HG03469 (cell line): ENCODE data around the gene HOXA1.

ENCODE experiments used
- ATAC-seq: cut with Tn5 transposase; IDR thresholded peaks from one replicate; pipeline ENCODE4 v1.9.1; 2021; ENCODE audit warnings: mild to moderate bottlenecking, moderate library complexity, moderate number of reproducible peaks; ENCODE audit not compliant: unreplicated experiment

The HOXA1 gene

DNA sequence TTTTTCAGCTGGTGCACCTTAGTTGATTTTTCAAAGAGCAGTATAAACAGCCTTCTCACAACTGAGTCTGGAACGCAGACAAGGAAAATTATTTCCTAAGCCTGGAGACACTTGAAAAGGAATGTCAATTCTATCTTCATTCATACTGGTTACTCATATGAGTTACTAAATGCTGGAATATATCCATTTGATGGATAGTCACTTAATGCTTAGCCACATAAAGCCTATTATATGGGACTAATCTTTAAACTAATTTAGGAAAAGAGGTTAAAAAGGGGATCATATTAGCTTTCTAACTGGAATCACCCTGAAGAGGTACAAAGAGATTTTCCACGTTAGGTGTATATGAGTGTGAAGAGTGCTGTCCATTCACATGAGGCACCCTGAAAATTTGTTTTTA lies 36.4 kb upstream of the HOXA1 start:
- ATAC-seq = no peak

DNA sequence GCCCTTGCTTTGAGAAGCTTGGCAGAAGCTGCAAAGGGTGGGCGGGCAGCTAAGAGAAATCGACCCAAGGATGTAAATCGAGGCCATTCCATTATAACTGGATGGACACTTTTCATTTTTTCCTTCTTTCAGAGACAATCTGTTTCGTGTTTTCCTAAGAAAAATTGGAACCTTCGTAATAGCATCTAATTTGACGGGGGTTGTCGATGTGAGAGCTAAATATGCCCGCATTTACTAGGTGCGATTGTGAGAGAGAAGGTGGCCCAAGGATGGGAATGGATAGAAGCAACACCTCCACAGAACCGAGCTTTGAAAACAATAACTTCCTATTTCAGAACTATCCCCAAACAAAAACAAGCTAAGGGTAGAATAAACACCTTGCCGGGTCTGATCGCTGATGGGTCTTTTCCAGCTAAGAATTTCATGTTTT lies 35.6 kb upstream of the HOXA1 start:
- no peak for ATAC-seq

GRCh38 chr7:27130540-27131389 lies 35.0 kb upstream of the HOXA1 start, which contains the start of gene HOXA4:
TSS of gene HOXA4 (minus strand) at chr7:27130757. CDS start at chr7:27130733, 24 bp downstream.
- no peak for ATAC-seq

DNA sequence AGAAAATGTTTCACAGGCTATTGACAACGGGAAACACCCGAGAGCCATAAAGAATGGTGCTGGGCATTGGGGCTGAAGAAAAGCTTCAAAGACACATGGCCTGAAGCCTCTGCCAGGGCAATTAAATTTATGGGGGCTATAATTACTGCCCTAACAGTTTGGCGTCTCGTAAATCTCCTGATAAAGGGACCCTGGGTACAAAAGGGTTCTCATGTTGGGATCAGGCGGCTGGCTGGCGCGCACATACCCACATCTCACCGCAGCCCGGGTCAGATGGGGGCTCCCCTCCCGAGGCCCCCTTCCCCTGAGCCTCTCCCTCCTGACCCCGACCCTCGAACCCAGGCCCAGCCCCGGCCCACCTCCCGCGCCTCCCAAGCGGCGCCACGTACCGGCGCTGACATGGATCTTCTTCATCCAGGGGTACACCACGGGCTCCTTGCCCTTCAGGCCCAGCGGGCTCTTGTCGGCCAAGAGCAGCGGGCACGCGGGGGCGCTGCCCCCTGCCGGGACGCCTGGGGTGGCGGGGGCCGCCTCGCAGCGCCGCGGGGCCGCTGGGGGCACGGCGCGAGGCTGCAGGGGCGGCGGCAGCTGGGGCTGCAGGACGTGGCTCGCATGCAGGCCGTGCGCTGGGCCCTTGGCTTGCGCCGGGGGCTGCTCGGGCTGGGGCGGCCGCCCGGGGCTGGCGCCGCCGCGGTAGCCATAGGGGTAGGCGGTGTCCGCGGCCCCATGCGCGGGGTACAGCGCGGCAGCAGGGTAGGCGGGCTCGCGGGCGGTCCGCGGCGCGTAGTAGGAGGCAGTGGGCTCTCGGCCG lies 34.1 kb upstream of the HOXA1 start:
- ATAC-seq = no peak

- no peak for ATAC-seq
These were observed 33.3 kb upstream of the HOXA1 start for GRCh38 chr7:27128776-27129728.

- ATAC-seq = no peak
These were observed 32.2 kb upstream of the HOXA1 start for GRCh38 chr7:27128034-27128433.

DNA sequence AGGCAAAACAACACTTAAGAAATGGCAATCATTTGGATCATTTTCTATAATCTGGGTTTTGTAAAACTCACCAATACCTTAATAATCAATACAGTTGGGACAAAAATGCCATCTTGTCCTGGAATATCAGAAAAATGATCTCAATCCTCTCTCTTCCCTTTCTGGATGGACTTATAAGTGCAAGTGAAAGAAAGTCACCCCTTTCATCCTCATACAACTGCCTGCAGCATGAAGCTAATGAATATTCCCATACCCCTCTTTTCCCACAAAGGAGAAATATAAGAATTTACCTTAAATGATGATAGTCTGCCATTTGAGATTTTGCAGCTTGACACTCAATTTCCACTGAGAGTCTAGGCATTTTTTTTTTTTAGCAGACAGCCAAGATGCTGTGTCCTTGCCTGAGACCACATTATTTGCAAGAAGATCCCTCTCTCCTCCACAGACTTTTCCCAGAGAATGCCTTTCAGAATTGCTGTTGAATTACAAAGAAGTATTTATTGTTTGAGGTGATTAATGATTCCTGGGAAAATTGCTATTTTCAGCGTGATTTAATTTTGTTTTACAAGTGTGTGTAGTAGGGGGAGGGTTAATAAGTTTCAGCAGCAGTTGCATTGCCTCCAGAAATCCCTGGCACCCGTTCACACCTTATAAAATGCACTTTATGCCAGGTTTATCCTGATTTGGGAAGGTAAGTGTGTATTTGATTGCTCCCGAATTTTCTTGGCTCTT lies 31.0 kb upstream of the HOXA1 start:
- no peak for ATAC-seq

DNA sequence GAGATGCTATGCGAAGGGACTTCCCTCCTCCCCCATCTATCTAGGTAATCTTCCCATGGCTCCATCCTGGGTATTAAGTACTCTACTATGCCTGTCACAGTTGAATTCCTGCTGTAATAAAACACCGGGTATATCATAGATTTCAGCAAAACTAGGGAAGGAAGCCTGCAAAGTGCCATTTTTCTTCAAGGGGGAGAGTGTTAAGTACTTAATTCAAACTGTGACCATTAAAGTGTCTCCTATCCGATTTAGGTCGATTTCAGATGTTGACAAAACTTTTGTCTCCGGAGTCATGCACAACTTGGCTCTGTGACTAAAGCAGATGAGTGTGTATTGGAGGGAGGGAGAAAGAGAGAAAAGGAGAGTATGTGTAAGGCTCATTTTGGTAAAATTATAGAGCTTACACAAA lies 30.2 kb upstream of the HOXA1 start:
- no peak for ATAC-seq

- ATAC-seq = no peak
These were observed 29.3 kb upstream of the HOXA1 start for GRCh38 chr7:27124902-27125689.

- no peak for ATAC-seq
These were observed 28.5 kb upstream of the HOXA1 start for GRCh38 chr7:27124096-27124901.

GRCh38 chr7:27123477-27124053 lies 27.8 kb upstream of the HOXA1 start:
- no peak for ATAC-seq

DNA sequence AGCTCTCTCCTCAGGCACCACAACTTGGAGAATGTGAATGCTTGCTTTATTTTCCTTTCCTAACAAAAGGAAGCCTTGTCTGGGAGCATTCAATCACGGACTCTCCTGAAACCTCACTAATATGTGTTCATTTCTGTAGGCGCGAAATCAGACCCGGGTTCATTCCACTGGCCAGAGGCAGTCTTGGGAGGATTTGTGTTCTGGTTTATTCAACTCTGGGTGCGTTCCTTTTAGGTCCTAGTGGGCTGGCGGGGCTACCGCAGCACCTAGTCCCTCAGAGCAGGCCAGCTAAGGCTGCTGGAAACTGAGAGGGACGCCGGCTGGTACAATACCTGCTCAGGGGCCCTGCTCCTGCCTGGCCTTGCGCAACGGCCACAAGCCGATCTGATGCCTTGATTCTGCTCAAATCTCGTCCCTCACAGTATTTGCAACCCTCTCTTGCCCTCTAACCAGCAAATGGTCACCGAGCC lies 27.2 kb upstream of the HOXA1 start:
- no peak for ATAC-seq

GRCh38 chr7:27122077-27122910 lies 26.5 kb upstream of the HOXA1 start:
- ATAC-seq = no peak

- ATAC-seq = no peak
These were observed 25.9 kb upstream of the HOXA1 start for GRCh38 chr7:27121684-27122076.

- no peak for ATAC-seq
These were observed 23.7 kb upstream of the HOXA1 start for GRCh38 chr7:27119412-27119911.

DNA sequence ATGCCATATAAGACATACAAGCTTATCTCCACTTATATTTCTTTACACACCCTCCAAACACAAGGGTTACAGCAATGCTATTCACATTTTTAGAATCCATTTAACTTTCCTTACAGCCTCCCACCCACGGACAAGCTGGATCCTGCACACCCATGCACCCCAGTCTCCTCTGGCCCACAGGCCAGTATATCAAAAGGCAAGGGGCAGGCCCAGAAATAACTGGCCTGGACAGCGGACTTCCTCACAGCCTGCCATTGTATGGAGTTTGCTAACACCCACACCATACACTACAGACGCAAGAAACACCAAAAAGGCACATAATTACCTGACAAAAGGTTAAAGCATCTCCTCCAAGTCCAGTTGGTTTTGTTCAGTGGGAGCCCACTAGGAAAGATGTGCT lies 22.8 kb upstream of the HOXA1 start:
- ATAC-seq = no peak
